Activated CD4-positive, alpha-beta T cell treated with anti-CD3 and anti-CD28 coated beads, Interleukin-2, amount 50 U/mL, for 48 hours (primary cell): Measurements from ENCODE around the gene SEL1L.
A peak's percentile ranks its signal among the peaks of the same experiment; 100 is the strongest.
"Not testable (repeated sequence)": the region's sequence is repeated elsewhere in the genome, so short reads cannot be mapped to it uniquely, and the experiment has no call there.

Source experiments
- DNase-seq, 2 experiments: peaks; one replicate each; pipeline ENCODE4 v3.0.0-alpha.2; 2020

Gene SEL1L

GRCh38 chr14:81472096-81472800 lies 61.4 kb downstream of the SEL1L start:
- no peak for DNase-seq

GRCh38 chr14:81471062-81471461 lies 62.6 kb downstream of the SEL1L start:
- DNase-seq = peak; percentile 32 to 52

GRCh38 chr14:81470557-81470826 lies 63.2 kb downstream of the SEL1L start:
- not testable (repeated sequence) for DNase-seq

- DNase-seq = no peak
Observed at GRCh38 chr14:81466854-81467253, 66.8 kb downstream of the SEL1L start.

GRCh38 chr14:81465507-81466228 lies 68.0 kb downstream of the SEL1L start:
- no peak for DNase-seq

- DNase-seq = not testable (repeated sequence)
Observed at GRCh38 chr14:81465003-81465392, 68.7 kb downstream of the SEL1L start.

- DNase-seq = peak; percentile 42 to 59
Observed at GRCh38 chr14:81464253-81465002, 69.2 kb downstream of the SEL1L start.

- DNase-seq = not testable (repeated sequence)
Observed at GRCh38 chr14:81462356-81462755, 71.3 kb downstream of the SEL1L start.

GRCh38 chr14:81459912-81460311 lies 73.7 kb downstream of the SEL1L start:
- no peak for DNase-seq

- DNase-seq = no peak
Observed at GRCh38 chr14:81458352-81458751, 75.3 kb downstream of the SEL1L start.

GRCh38 chr14:81455390-81455789 lies 78.3 kb downstream of the SEL1L start:
- DNase-seq = no peak

GRCh38 chr14:81454572-81455218 lies 79.0 kb downstream of the SEL1L start:
- DNase-seq = no peak

- DNase-seq = peak; percentile 50 to 57
Observed at GRCh38 chr14:81453166-81453766, 80.4 kb downstream of the SEL1L start.

GRCh38 chr14:81452341-81453133 lies 81.1 kb downstream of the SEL1L start:
- no peak for DNase-seq

- DNase-seq = no peak
Observed at GRCh38 chr14:81450976-81451375, 82.7 kb downstream of the SEL1L start.

GRCh38 chr14:81450100-81450531 lies 83.5 kb downstream of the SEL1L start:
- no peak for DNase-seq

- DNase-seq = no peak
Observed at GRCh38 chr14:81449576-81449975, 84.1 kb downstream of the SEL1L start.

- DNase-seq = no peak
Observed at GRCh38 chr14:81449114-81449513, 84.5 kb downstream of the SEL1L start.

GRCh38 chr14:81447021-81447764 lies 86.5 kb downstream of the SEL1L start:
- DNase-seq = no peak

GRCh38 chr14:81446279-81447007 lies 87.2 kb downstream of the SEL1L start:
- DNase-seq = no peak
